ENCODE results near the gene SREBF1. TPM values are rescaled to one million over a fixed set of nuclear protein-coding genes. Genes with fewer than 3 reads are reported as not detected.
A peak's percentile ranks its signal among the peaks of the same experiment; 100 is the strongest.

The SREBF1 gene
- total RNA-seq, 3 donors from 2014 or later (not counting 1 experiment from before 2014, with no cell fraction given): 80.7 to 208 (median 119) TPM

DNA sequence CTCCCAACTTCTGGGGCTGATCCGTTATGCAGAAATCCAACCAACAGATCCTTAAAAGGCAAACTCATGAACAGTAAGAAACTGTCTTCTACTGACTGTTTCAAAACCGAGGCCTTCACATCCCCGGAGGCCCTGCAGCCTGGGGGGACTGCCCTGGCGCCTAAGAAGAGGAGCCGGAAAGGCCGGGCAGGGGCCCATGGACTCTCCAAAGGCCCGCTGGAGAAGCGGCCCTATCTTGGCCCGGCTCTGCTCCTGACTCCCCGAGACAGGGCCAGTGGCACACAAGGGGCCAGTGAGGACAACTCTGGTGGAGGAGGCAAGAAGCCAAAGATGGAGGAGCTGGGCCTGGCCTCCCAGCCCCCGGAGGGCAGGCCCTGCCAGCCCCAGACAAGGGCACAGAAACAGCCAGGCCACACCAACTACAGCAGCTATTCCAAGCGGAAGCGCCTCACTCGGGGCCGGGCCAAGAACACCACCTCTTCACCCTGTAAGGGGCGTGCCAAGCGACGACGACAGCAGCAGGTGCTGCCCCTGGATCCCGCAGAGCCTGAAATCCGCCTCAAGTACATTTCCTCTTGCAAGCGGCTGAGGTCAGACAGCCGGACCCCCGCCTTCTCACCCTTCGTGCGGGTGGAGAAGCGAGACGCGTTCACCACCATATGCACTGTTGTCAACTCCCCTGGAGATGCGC is 39.5 kb downstream of the SREBF1 start:
- no peaks in the 10 kb centered on the region for H3K27me3 Mint-ChIP-seq (ENCODE audit: low read depth in 2 of 2)
- no peaks in the 10 kb centered on the region for H3K27me3 ChIP-seq (ENCODE audit: control insufficient read depth, insufficient read depth, low read length)
- no peaks in the 10 kb centered on the region for H3K9me3 Mint-ChIP-seq
- H3K4me1 Mint-ChIP-seq: peaks cover 17 to 30% of the 10 kb centered on the region in 2 donors
- H3K4me1 ChIP-seq (ENCODE audit: control insufficient read depth, insufficient read depth, low read length): peaks cover 19% of the 10 kb centered on the region
- ATAC-seq: no peak
- peaks cover 27% of the 10 kb centered on the region for H3K36me3 ChIP-seq (ENCODE audit: control insufficient read depth, insufficient read depth, low read length)
- no peak for DNase-seq
- TF ChIP-seq, protein P1, sequence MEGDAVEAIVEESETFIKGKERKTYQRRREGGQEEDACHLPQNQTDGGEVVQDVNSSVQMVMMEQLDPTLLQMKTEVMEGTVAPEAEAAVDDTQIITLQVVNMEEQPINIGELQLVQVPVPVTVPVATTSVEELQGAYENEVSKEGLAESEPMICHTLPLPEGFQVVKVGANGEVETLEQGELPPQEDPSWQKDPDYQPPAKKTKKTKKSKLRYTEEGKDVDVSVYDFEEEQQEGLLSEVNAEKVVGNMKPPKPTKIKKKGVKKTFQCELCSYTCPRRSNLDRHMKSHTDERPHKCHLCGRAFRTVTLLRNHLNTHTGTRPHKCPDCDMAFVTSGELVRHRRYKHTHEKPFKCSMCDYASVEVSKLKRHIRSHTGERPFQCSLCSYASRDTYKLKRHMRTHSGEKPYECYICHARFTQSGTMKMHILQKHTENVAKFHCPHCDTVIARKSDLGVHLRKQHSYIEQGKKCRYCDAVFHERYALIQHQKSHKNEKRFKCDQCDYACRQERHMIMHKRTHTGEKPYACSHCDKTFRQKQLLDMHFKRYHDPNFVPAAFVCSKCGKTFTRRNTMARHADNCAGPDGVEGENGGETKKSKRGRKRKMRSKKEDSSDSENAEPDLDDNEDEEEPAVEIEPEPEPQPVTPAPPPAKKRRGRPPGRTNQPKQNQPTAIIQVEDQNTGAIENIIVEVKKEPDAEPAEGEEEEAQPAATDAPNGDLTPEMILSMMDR (IDR thresholded peaks at IDR 0.05): no peak
- H3K4me3 Mint-ChIP-seq: no peak overlapping the region
- H3K36me3 Mint-ChIP-seq: no peaks in the 10 kb centered on the region
- 94% methylated on average over 30 of the region's 30 CpGs for WGBS (ENCODE audit: insufficient coverage)
- intact Hi-C loops (cut with micrococcal nuclease): no loop called here
- no peaks in the 10 kb centered on the region for H3K9me3 ChIP-seq (ENCODE audit: control insufficient read depth, insufficient read depth, low read length)
- peak overlapping the region in 1 of 2 donors; percentile 35 for H3K27ac Mint-ChIP-seq
- H3K27ac ChIP-seq (ENCODE audit: low read length): no peak overlapping the region
- H3K4me3 ChIP-seq (ENCODE audit: low read length): no peak overlapping the region

DNA sequence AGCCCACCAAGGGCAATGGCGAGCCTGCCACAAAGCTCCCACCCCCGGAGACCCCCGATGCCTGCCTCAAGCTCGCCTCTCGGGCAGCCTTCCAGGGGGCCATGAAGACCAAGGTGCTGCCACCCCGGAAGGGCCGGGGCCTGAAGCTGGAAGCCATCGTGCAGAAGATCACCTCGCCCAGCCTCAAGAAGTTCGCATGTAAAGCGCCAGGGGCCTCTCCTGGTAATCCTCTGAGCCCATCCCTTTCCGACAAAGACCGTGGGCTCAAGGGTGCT is 40.1 kb downstream of the SREBF1 start:
- no peak overlapping the region for H3K4me3 ChIP-seq (ENCODE audit: low read length)
- H3K27ac Mint-ChIP-seq: no peak overlapping the region
- 96% methylated on average over 13 of the region's 13 CpGs for WGBS (ENCODE audit: insufficient coverage)
- H3K4me1 ChIP-seq (ENCODE audit: control insufficient read depth, insufficient read depth, low read length): peaks cover 24% of the 10 kb centered on the region
- H3K27me3 ChIP-seq (ENCODE audit: control insufficient read depth, insufficient read depth, low read length): no peaks in the 10 kb centered on the region
- ATAC-seq (no peak), DNase-seq (no peak)
- H3K9me3 Mint-ChIP-seq: no peaks in the 10 kb centered on the region
- TF ChIP-seq, protein P1 (IDR thresholded peaks at IDR 0.05): no peak
- no peak overlapping the region for H3K4me3 Mint-ChIP-seq
- peaks cover 27% of the 10 kb centered on the region for H3K36me3 ChIP-seq (ENCODE audit: control insufficient read depth, insufficient read depth, low read length)
- H3K4me1 Mint-ChIP-seq: peaks cover 22 to 35% of the 10 kb centered on the region in 2 donors
- H3K36me3 Mint-ChIP-seq: no peaks in the 10 kb centered on the region
- intact Hi-C loops (cut with micrococcal nuclease): no loop called here
- no peaks in the 10 kb centered on the region for H3K27me3 Mint-ChIP-seq (ENCODE audit: low read depth in 2 of 2)
- H3K27ac ChIP-seq (ENCODE audit: low read length): no peak overlapping the region
- no peaks in the 10 kb centered on the region for H3K9me3 ChIP-seq (ENCODE audit: control insufficient read depth, insufficient read depth, low read length)

DNA sequence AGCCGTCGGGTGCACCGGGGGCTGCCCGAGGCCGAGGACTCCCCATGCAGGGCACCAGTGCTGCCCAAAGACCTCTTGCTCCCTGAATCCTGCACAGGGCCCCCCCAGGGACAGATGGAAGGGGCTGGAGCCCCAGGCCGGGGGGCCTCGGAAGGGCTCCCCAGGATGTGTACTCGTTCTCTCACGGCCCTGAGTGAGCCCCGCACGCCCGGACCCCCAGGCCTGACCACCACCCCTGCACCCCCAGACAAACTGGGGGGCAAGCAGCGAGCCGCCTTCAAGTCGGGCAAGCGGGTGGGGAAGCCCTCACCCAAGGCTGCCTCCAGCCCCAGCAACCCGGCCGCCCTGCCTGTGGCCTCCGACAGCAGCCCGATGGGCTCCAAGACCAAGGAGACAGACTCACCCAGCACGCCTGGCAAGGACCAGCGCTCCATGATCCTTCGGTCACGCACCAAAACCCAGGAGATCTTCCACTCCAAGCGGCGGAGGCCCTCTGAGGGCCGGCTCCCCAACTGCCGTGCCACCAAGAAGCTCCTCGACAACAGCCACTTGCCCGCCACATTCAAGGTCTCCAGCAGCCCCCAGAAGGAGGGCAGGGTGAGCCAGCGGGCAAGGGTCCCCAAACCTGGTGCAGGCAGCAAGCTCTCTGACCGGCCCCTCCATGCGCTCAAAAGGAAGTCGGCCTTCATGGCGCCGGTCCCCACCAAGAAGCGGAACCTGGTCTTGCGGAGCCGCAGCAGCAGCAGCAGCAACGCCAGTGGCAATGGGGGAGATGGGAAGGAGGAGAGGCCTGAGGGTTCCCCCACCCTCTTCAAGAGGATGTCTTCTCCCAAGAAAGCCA is 40.6 kb downstream of the SREBF1 start:
- Mint-ChIP-seq H3K4me1 (peaks cover 25 to 40% of the 10 kb centered on the region in 2 donors), H3K4me3 (no peak overlapping the region), H3K27ac (no peak overlapping the region), H3K36me3 (no peaks in the 10 kb centered on the region), H3K27me3 (ENCODE audit: low read depth in 2 of 2) (no peaks in the 10 kb centered on the region), H3K9me3 (no peaks in the 10 kb centered on the region)
- intact Hi-C loops (cut with micrococcal nuclease): no loop called here
- Histone ChIP-seq H3K4me3 (ENCODE audit: low read length) (no peak overlapping the region), H3K27me3 (ENCODE audit: control insufficient read depth, insufficient read depth, low read length) (no peaks in the 10 kb centered on the region), H3K27ac (ENCODE audit: low read length) (no peak overlapping the region), H3K9me3 (ENCODE audit: control insufficient read depth, insufficient read depth, low read length) (no peaks in the 10 kb centered on the region), H3K36me3 (ENCODE audit: control insufficient read depth, insufficient read depth, low read length) (peaks cover 27% of the 10 kb centered on the region), H3K4me1 (ENCODE audit: control insufficient read depth, insufficient read depth, low read length) (peaks cover 30% of the 10 kb centered on the region)
- TF ChIP-seq, protein P1 (IDR thresholded peaks at IDR 0.05): no peak
- WGBS (ENCODE audit: insufficient coverage): 98% methylated on average over 40 of the region's 40 CpGs
- ATAC-seq (no peak), DNase-seq (no peak)

All from natural killer cell (primary cell).